ENCODE data around the gene TGFBI. TPM values are rescaled to one million over a fixed set of nuclear protein-coding genes. Genes with fewer than 3 reads are reported as not detected.

TGFBI gene
- total RNA-seq, 1 experiment from 2014 or later = 142 TPM

DNA sequence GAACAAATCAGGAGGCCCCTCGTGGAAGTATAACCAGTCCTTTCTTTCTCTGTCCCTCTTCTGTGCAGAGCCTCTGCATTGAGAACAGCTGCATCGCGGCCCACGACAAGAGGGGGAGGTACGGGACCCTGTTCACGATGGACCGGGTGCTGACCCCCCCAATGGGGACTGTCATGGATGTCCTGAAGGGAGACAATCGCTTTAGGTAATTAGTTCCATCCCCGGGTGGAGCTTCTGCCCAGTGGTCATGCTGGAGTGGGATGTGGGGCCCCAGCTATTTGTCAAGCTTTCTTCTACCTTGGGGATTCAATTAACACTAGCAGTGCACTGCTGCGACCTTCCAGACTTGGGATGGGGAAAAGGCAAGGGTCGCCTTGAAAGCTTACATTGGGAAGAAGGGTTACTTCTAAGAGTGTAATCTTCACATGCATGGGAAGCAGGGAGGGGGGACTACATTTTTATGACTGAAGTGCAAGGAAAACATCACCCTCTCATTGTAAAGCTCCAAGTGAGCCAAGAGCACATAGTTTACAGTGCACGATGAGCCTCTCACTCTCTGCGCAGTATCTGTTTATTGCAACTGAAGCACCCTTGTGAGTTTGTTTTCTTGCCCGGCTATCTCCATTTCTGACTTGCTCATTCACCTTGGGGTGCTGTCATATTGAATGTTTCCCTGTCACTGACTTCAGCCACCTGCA, 27.0 kb downstream of the TGFBI start:
- Mint-ChIP-seq H3K27me3 (ENCODE audit: insufficient read depth, unreplicated experiment) (no peaks in the 10 kb centered on the region), H3K4me1 (ENCODE audit: low read depth, unreplicated experiment) (peaks cover 55% of the 10 kb centered on the region), H3K4me3 (ENCODE audit: unreplicated experiment) (no peak overlapping the region), H3K9me3 (ENCODE audit: unreplicated experiment) (no peaks in the 10 kb centered on the region), H3K36me3 (ENCODE audit: insufficient read depth, unreplicated experiment) (peaks cover 27% of the 10 kb centered on the region), H3K27ac (ENCODE audit: unreplicated experiment) (peak overlapping the region; percentile 60)
- TF ChIP-seq, protein P1, sequence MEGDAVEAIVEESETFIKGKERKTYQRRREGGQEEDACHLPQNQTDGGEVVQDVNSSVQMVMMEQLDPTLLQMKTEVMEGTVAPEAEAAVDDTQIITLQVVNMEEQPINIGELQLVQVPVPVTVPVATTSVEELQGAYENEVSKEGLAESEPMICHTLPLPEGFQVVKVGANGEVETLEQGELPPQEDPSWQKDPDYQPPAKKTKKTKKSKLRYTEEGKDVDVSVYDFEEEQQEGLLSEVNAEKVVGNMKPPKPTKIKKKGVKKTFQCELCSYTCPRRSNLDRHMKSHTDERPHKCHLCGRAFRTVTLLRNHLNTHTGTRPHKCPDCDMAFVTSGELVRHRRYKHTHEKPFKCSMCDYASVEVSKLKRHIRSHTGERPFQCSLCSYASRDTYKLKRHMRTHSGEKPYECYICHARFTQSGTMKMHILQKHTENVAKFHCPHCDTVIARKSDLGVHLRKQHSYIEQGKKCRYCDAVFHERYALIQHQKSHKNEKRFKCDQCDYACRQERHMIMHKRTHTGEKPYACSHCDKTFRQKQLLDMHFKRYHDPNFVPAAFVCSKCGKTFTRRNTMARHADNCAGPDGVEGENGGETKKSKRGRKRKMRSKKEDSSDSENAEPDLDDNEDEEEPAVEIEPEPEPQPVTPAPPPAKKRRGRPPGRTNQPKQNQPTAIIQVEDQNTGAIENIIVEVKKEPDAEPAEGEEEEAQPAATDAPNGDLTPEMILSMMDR (IDR thresholded peaks at IDR 0.05; ENCODE audit: insufficient read depth in 1 of 2, low read depth in 1 of 2, low read length in 1 of 2, severe bottlenecking in 1 of 2, unreplicated experiment in 1 of 2) = no peak
- Histone ChIP-seq H3K27me3 (replicated peaks; ENCODE audit: control insufficient read depth, insufficient read depth, low read length) (no peaks in the 10 kb centered on the region), H3K4me3 (ENCODE audit: low read depth, low read length) (no peak overlapping the region), H3K36me3 (ENCODE audit: control insufficient read depth, insufficient read depth, low read length) (no peaks in the 10 kb centered on the region), H3K4me1 (peaks cover 76% of the 10 kb centered on the region), H3K9me3 (no peaks in the 10 kb centered on the region)
- no peak for DNase-seq
- ChIA-PET POLR2A (no interaction called here), CTCF (no interaction called here)
- intact Hi-C loops (cut with micrococcal nuclease; ENCODE audit: unreplicated experiment) = loop anchor here (5.0 kb wide), 1 partner anchor 43 kb away; no protein-coding TSS in a partner anchor
- no TSS peak for BruUV-seq (replicated peaks)

- Histone ChIP-seq H3K36me3 (ENCODE audit: control insufficient read depth, insufficient read depth, low read length) (no peaks in the 10 kb centered on the region), H3K27me3 (replicated peaks; ENCODE audit: control insufficient read depth, insufficient read depth, low read length) (no peaks in the 10 kb centered on the region), H3K4me3 (ENCODE audit: low read depth, low read length) (no peak overlapping the region), H3K9me3 (no peaks in the 10 kb centered on the region), H3K4me1 (peaks cover 76% of the 10 kb centered on the region)
- TF ChIP-seq, protein P1 (IDR thresholded peaks at IDR 0.05; ENCODE audit: insufficient read depth in 1 of 2, low read depth in 1 of 2, low read length in 1 of 2, severe bottlenecking in 1 of 2, unreplicated experiment in 1 of 2) = no peak
- DNase-seq = no peak
- no peaks in the 10 kb centered on the region for H3K9me3 Mint-ChIP-seq (ENCODE audit: unreplicated experiment)
- ChIA-PET CTCF (no interaction called here), POLR2A (no interaction called here)
- H3K4me1 Mint-ChIP-seq (ENCODE audit: low read depth, unreplicated experiment) = peaks cover 55% of the 10 kb centered on the region
- peaks cover 32% of the 10 kb centered on the region for H3K36me3 Mint-ChIP-seq (ENCODE audit: insufficient read depth, unreplicated experiment)
- no peak overlapping the region for H3K4me3 Mint-ChIP-seq (ENCODE audit: unreplicated experiment)
- no TSS peak for BruUV-seq (replicated peaks)
- H3K27ac Mint-ChIP-seq (ENCODE audit: unreplicated experiment) = peak overlapping the region; percentile 60
- no peaks in the 10 kb centered on the region for H3K27me3 Mint-ChIP-seq (ENCODE audit: insufficient read depth, unreplicated experiment)
- intact Hi-C loops (cut with micrococcal nuclease; ENCODE audit: unreplicated experiment) = loop anchor here (5.0 kb wide), 1 partner anchor 44 kb away; no protein-coding TSS in a partner anchor
These were observed 27.5 kb downstream of the TGFBI start for GRCh38 chr5:136056336-136056735.

- Mint-ChIP-seq H3K4me1 (ENCODE audit: low read depth, unreplicated experiment) (peaks cover 55% of the 10 kb centered on the region), H3K27ac (ENCODE audit: unreplicated experiment) (peak overlapping the region; percentile 60), H3K27me3 (ENCODE audit: insufficient read depth, unreplicated experiment) (no peaks in the 10 kb centered on the region), H3K4me3 (ENCODE audit: unreplicated experiment) (peak overlapping the region; percentile 13), H3K9me3 (ENCODE audit: unreplicated experiment) (no peaks in the 10 kb centered on the region), H3K36me3 (ENCODE audit: insufficient read depth, unreplicated experiment) (peaks cover 33% of the 10 kb centered on the region)
- Histone ChIP-seq H3K4me1 (peaks cover 71% of the 10 kb centered on the region), H3K4me3 (ENCODE audit: low read depth, low read length) (no peak overlapping the region), H3K9me3 (no peaks in the 10 kb centered on the region), H3K27me3 (replicated peaks; ENCODE audit: control insufficient read depth, insufficient read depth, low read length) (no peaks in the 10 kb centered on the region), H3K36me3 (ENCODE audit: control insufficient read depth, insufficient read depth, low read length) (no peaks in the 10 kb centered on the region)
- no TSS peak for BruUV-seq (replicated peaks)
- TF ChIP-seq, protein P1 (IDR thresholded peaks at IDR 0.05; ENCODE audit: insufficient read depth in 1 of 2, low read depth in 1 of 2, low read length in 1 of 2, severe bottlenecking in 1 of 2, unreplicated experiment in 1 of 2) = no peak
- CTCF ChIA-PET = interaction anchor here (1.5 kb wide), 1 partner anchor 10 kb away, joined by 5 read pairs; no protein-coding TSS in a partner anchor
- intact Hi-C loops (cut with micrococcal nuclease; ENCODE audit: unreplicated experiment) = loop anchor here (5.0 kb wide), 1 partner anchor 45 kb away; no protein-coding TSS in a partner anchor
- DNase-seq = no peak
- POLR2A ChIA-PET = no interaction called here
These were observed 28.1 kb downstream of the TGFBI start for GRCh38 chr5:136056771-136057335.
